ENCODE measurements around the gene JAK2. TPM values are rescaled to one million over a fixed set of nuclear protein-coding genes. Genes with fewer than 3 reads are reported as not detected.

JAK2 gene
- total RNA-seq, 1 experiment from 2014 or later: 3.3 TPM

DNA sequence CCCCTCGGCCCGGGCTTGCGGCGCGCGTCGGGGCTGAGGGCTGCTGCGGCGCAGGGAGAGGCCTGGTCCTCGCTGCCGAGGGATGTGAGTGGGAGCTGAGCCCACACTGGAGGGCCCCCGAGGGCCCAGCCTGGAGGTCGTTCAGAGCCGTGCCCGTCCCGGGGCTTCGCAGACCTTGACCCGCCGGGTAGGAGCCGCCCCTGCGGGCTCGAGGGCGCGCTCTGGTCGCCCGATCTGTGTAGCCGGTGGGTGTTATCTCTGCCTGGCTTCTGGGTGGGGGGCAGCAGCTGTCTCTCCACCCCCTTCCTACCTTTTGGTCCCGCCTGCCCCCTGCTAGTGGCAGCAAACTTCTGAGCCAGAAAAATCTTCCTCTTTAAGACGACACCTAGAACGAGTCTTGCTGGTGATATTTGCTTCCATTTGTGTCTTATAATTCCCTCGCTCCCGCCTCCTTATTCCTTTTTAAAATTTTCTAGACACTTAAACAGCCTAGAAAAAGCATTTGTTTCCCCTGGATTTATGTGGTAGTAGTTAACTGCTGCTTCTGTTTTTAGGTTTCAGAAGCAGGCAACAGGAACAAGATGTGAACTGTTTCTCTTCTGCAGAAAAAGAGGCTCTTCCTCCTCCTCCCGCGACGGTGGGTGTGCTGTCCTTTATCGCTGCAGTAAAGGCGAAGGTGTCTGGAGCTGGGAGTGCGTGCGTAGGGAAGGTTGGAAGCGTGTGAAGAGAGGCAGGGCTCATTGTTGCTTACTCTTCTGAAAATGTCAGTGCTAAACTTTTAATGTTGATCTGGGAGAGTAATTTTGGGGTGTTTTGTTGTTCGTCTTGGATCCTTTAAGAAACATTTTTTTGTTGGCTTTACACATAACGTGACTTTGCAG, 554 bp downstream of the JAK2 start:
- TF ChIP-seq, protein P1, sequence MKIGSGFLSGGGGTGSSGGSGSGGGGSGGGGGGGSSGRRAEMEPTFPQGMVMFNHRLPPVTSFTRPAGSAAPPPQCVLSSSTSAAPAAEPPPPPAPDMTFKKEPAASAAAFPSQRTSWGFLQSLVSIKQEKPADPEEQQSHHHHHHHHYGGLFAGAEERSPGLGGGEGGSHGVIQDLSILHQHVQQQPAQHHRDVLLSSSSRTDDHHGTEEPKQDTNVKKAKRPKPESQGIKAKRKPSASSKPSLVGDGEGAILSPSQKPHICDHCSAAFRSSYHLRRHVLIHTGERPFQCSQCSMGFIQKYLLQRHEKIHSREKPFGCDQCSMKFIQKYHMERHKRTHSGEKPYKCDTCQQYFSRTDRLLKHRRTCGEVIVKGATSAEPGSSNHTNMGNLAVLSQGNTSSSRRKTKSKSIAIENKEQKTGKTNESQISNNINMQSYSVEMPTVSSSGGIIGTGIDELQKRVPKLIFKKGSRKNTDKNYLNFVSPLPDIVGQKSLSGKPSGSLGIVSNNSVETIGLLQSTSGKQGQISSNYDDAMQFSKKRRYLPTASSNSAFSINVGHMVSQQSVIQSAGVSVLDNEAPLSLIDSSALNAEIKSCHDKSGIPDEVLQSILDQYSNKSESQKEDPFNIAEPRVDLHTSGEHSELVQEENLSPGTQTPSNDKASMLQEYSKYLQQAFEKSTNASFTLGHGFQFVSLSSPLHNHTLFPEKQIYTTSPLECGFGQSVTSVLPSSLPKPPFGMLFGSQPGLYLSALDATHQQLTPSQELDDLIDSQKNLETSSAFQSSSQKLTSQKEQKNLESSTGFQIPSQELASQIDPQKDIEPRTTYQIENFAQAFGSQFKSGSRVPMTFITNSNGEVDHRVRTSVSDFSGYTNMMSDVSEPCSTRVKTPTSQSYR (CRISPR knock-in tag; IDR thresholded peaks at IDR 0.05): no peak
- no peak for TF ChIP-seq CREM (CRISPR knock-in tag; IDR thresholded peaks at IDR 0.05)
- TF ChIP-seq MYBL2 (CRISPR knock-in tag; IDR thresholded peaks at IDR 0.05): no peak
- TF ChIP-seq ESRRA (CRISPR knock-in tag; IDR thresholded peaks at IDR 0.05; ENCODE audit: borderline replicate concordance): no peak
- no peak for TF ChIP-seq ATF3 (CRISPR knock-in tag; conservative IDR thresholded peaks at IDR 0.05)
- TF ChIP-seq AR (CRISPR knock-in tag; IDR thresholded peaks at IDR 0.05): no peak
- no peak for TF ChIP-seq TEAD1 (CRISPR knock-in tag; IDR thresholded peaks at IDR 0.05)
- TF ChIP-seq ETV6 (CRISPR knock-in tag; IDR thresholded peaks at IDR 0.05): no peak
- Mint-ChIP-seq H3K27me3 (ENCODE audit: low read depth) (peaks cover 15% of the 10 kb centered on the region), H3K9me3 (no peaks in the 10 kb centered on the region), H3K4me3 (peak overlapping the region; percentile 92), H3K36me3 (no peaks in the 10 kb centered on the region), H3K27ac (no peak overlapping the region), H3K4me1 (peaks cover 16% of the 10 kb centered on the region)
- POLR2A ChIA-PET: interaction anchor here (0.9 to 1.6 kb wide), 3 partner anchors 193 to 235 kb away, joined by 3 to 7 read pairs (median 3); partner anchors contain the start of gene RCL1
- ATAC-seq: peak; percentile 20
- DNase-seq (ENCODE audit: low spot score): peak; percentile 16
- CTCF ChIA-PET: interaction anchor here (0.6 to 2.3 kb wide), 5 partner anchors 223 to 392 kb away, joined by 3 to 12 read pairs (median 3); no protein-coding TSS in a partner anchor

GRCh38 chr9:4986296-4986695, 1.2 kb downstream of the JAK2 start:
- ChIA-PET POLR2A (no interaction called here), CTCF (interaction anchor here (0.6 to 2.3 kb wide), 4 partner anchors 140 to 392 kb away, joined by 3 to 12 read pairs (median 3); no protein-coding TSS in a partner anchor)
- no peaks in the 10 kb centered on the region for H3K9me3 Mint-ChIP-seq
- no peak for TF ChIP-seq GABPB1 (CRISPR knock-in tag; IDR thresholded peaks at IDR 0.05)
- TF ChIP-seq CDX4 (CRISPR knock-in tag; IDR thresholded peaks at IDR 0.05; ENCODE audit: borderline replicate concordance): no peak
- TF ChIP-seq JAZF1 (CRISPR knock-in tag; IDR thresholded peaks at IDR 0.05): no peak
- H3K4me1 Mint-ChIP-seq: peaks cover 16% of the 10 kb centered on the region
- DNase-seq (ENCODE audit: low spot score) (no peak), ATAC-seq (no peak)
- H3K27ac Mint-ChIP-seq: no peak overlapping the region
- no peaks in the 10 kb centered on the region for H3K36me3 Mint-ChIP-seq
- peak overlapping the region; percentile 92 for H3K4me3 Mint-ChIP-seq
- peaks cover 15% of the 10 kb centered on the region for H3K27me3 Mint-ChIP-seq (ENCODE audit: low read depth)

- H3K9me3 Mint-ChIP-seq: peaks cover 1% of the 10 kb centered on the region; the same call in 1 of the 2 replicates
- ATAC-seq (no peak), DNase-seq (ENCODE audit: low spot score) (no peak)
- peaks cover 15% of the 10 kb centered on the region for H3K27me3 Mint-ChIP-seq (ENCODE audit: low read depth)
- no peak overlapping the region for H3K4me3 Mint-ChIP-seq
- peaks cover 16% of the 10 kb centered on the region for H3K4me1 Mint-ChIP-seq
- ChIA-PET POLR2A (no interaction called here), CTCF (interaction anchor here (0.6 to 1.3 kb wide), 3 partner anchors 139 to 391 kb away, joined by 3 read pairs; no protein-coding TSS in a partner anchor)
- H3K36me3 Mint-ChIP-seq: peaks cover 1% of the 10 kb centered on the region
- no peak overlapping the region for H3K27ac Mint-ChIP-seq
- TF ChIP-seq RELA (CRISPR knock-in tag; IDR thresholded peaks at IDR 0.05; ENCODE audit: borderline replicate concordance) (no peak), IRF1 (CRISPR knock-in tag; IDR thresholded peaks at IDR 0.05) (no peak), OVOL2 (CRISPR knock-in tag; IDR thresholded peaks at IDR 0.05; ENCODE audit: borderline replicate concordance) (no peak)
Observed at GRCh38 chr9:4986783-4987182, 1.7 kb downstream of the JAK2 start.
